COLO668 (cell line): ENCODE measurements around the gene TBK1.
"Not testable (repeated sequence)": the region's sequence is repeated elsewhere in the genome, so short reads cannot be mapped to it uniquely, and the experiment has no call there.

Source experiments
- DNase-seq: peaks from one replicate; lab custom pipeline; 2025; ENCODE audit not compliant: unreplicated experiment; lab: John Stamatoyannopoulos, UW

TBK1 gene

DNA sequence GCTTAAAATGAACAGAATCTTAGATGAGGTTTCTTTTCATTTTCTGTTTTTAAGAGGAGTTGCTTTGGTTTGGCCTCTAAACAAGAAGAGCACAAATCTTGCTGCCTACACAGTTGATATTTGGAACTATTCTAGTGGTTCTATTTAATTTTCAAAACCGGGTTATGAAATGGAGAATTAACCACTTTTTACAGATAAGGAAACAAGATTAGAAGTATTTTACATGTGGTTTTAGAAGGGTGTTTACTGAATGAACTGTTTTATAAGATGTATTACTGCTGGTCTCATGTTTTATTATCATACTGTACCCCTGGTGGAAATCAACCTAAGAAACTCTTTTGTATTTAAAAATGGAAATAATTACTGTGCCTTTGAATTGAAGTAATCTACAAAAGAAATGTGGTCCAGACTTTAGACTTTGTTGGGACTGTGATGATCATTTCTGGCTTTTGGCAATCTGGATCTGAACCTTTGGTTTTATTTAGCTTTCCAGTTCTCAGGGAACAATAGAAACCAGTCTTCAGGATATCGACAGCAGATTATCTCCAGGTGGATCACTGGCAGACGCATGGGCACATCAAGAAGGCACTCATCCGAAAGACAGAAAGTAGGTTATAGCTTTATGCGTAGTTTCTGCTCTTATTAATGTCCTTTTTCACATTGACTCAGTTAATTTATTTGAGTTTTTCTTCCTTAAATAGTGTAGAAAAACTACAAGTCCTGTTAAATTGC is 43.2 kb downstream of the TBK1 start:
- DNase-seq, result no peak

DNA sequence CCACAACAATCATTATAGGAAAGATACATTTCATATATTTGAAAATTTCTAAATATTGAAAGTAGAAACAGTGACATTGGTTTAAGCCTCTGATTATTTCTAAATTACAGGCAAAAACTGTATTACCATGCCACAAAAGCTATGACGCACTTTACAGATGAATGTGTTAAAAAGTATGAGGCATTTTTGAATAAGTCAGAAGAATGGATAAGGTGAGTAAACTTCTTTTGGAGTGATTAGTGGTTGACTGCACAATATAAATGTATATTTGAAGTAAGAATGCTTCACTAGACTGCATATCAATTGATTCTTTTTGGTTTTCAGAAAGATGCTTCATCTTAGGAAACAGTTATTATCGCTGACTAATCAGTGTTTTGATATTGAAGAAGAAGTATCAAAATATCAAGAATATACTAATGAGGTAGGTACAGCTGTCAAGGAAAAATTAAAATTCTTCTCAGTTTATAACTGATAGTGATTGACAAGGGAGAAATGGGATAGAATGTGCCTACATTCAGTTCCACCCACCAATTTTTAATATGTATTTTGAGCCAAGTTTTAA is 45.0 kb downstream of the TBK1 start:
- no peak for DNase-seq

DNA sequence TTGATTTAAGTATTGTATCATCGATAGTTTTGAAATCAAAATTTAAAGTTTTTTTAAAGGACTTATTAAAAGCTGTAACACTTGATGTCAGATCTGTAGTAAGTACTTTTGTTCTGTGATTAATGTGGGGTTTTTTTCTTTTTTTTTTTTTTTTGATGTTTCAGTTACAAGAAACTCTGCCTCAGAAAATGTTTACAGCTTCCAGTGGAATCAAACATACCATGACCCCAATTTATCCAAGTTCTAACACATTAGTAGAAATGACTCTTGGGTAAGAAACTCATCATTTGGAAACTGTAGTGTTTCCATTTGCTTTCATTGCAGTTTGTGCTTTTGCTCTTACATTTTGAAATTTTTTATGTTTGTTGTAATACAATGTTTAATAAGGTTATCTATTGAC is 45.6 kb downstream of the TBK1 start:
- no peak for DNase-seq

DNA sequence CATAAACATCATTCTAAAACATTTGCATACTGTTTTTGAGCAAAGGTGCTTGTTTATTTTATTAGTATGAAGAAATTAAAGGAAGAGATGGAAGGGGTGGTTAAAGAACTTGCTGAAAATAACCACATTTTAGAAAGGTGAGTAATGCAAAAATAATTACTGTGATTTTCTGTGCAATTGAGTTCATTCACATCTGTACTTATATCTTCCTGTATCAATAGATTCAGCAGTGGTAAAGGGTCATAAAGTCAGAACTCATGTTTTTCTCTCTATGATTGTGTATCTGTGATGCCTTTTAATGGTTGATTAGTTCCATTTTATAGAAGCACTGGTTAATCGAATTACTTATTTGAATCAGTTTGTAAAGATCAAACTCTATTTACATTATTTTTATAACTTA is 46.0 kb downstream of the TBK1 start:
- no peak for DNase-seq

DNA sequence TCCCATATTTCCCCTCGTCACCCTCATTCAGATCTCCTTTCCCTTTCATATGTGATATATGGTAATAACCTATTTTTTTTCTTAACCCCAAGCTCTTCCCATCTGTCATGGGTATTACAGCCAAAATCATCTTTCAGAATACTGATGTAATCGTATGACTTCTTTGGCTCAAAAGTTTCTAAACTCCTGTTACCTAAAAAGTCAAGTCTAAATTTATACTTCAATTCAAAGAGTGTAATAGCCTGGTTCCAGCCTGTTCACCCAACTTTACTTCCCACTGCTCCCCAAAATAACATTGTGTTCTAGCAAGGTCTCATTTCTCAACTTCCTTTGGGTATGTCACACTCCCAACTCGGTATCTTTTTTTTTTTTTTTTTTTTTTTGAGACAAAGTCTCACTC is 48.5 kb downstream of the TBK1 start:
- no peak for DNase-seq

DNA sequence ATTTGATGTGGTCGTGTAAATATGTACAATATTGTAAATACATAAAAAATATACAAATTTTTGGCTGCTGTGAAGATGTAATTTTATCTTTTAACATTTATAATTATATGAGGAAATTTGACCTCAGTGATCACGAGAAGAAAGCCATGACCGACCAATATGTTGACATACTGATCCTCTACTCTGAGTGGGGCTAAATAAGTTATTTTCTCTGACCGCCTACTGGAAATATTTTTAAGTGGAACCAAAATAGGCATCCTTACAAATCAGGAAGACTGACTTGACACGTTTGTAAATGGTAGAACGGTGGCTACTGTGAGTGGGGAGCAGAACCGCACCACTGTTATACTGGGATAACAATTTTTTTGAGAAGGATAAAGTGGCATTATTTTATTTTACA is 49.6 kb downstream of the TBK1 start:
- DNase-seq, result no peak

DNA sequence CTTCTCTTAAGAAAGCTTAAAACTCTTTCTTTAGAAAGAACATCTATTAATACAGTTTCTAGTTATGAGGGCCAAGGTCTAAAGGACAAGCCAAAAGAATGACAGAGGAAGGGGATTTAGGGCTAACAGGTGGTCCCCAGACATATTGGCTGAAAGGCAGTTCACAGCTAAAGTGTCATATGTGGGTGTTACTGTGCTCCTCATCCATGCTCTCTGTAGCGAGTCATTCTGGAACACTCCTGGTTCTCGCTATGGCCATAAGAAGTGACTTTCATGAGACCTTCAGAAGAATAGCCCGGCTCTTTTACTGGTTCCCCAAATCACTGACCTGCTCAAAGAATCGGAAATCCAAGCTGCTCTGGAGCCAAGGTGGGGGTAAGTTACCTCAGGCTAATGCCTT is 55.0 kb downstream of the TBK1 start:
- no peak for DNase-seq

DNA sequence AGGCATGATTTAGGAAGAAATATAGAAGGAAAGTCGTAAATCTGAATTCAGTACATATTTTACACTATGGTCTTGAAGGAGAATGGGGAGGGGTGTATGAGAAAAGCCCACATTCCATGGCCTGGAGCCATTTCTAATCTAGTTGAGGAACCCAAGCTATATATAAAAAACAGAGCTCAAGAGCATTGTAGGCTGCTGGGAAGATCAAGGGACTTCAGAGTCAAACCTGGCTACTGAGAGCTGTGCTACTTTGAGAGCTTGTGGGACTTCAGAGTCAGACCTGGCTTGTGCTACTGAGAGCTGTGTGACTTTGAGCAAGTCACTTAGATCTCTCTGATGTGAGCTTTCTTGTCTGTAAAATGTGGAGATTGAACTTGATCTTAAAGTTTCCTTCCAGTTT is 58.7 kb downstream of the TBK1 start:
- DNase-seq, result no peak

DNA sequence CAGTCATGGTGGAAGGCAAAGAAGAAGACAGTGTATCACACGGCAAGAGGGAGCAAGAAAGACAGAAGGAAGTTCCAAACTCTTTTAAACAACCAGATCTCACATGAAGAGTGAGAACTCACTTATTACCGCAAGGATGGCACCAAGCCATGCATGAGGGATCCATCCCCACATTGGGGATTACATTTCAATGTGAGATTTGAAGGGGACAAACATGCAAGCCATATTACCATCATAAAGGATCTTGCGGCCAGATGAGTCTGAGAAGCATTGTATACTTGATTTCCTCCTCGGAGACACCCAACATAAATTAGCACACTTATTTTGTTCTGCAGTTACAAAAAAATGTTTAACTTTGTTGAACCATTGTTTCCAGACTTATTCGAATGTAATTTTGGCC is 66.5 kb downstream of the TBK1 start:
- DNase-seq, result no peak

DNA sequence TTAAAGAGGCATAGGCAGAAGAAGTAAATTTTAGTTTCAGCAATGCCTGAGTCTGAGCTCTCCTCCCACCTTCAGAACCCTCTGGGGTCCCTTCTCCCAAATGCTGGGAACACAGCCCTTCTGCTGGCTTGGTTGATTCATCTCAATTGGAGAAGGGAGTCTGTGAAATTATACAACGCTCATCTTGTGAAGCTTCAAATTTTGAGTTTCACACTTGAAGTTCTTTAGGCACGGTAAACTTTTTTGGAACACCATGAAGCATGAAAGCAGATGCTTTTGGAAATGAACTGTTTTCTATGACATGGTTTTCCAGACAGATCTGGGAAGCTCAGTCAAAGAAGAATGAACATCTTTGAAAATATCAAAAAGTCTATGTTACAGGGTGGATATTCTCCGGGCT is 69.9 kb downstream of the TBK1 start:
- no peak for DNase-seq

DNA sequence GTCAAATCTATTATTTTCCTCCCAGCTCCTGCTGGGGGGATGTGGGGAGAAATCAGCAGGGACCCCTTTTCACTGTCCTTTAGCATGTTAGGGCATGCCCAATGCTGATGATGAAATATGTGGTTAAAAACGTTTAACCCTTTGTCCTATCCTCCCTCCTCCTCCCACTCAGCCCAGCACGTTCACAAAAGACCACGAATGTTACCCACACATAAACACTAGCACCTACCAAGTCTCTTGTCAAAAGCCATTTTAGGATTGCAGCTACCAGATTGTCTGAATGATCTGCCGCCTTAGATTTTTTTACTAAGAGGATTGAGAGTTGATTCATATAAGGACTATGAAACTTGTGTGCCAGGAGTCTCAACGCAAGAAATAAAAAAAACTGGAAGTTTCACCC is 70.4 kb downstream of the TBK1 start:
- DNase-seq, result no peak

DNA sequence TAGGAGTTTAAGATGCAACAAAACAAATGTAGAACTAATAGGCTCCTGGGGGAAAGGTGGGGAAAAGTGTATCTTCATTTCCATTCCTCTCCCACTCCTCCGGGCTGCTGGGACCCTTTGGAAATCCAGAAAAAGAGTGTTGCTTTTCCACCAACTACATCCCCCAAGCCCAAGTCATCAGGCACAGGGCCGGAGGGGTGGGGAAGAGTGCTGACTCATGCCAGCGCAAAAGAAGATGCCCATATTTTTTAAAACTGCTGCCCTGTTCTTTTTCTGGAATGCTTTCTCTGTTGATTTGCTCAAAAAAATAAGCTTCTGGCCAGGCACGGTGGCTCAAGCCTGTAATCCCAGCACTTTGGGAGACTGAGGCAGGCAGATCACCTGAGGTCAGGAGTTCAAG is 70.9 kb downstream of the TBK1 start:
- DNase-seq, result no peak

DNA sequence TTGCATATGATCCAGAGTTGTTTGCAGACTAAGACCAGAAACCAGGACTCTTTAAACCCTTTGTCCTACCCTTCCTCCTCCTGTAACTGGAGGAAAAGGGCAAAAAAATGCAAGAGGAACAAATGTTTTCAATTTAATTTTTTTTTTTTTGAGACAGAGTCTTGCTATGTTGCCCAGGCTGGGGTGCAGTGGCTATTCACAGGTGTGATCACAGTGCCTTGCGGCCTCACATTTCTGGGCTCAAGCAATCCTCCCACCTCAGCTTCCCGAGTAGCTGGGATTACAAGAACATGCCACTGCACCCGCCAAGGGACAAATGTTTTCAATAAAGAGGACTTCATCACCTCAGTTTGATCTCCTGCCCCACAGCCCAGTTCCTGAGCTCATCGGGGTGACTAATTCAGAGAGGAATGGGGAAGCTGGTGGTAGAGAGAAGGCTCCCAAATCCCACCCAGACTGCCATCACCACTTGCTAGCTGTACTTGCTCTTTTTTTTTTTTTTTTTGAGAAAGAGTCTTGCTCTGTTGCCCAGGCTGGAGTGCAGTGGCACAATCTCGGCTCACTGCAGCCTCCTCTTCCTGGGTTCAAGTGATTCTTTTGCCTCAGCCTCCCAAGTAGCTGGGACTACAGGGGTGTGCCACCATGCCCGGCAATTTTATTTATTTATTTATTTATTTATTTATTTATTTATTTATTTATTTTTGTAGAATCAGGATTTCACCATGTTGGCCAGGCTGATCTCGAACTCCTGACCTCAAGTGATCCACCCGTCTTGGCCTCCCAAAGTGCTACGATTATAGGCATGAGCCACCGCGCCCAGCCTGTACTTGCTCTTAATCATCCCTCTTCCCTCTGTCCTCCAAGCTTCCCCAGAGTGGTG is 71.9 kb downstream of the TBK1 start:
- not testable (repeated sequence) for DNase-seq

DNA sequence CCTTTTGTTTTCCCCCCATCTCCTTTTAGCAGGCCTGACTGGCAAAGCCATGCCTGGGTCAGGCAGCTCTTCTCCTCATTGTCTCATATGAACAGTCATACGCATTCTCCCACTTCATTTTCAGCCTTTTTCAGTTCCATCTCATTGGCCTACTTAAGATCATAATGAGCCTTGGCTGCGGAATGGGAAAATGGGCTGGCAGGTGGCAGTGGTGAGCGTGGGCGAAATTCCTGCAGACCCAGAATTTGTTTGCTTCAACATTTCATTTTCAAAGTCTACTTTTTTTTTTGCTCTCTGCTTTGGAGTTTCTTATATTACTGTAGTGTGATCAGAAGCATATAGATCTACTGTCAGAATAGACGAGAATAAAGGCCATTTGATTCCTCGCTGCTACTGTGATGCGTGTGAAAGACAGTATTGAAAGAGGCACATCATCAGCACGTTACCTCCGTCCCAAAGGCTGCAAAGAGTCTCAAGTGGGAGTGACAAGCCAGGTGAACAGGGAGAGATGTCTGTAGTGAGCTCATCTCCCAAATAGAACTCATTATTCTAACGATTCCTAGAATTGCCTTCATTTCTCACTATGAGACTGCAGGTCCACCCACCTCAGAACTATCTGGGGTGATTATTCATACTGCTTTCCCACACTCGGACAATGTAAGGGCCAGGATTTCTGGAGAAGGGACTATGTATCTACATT is 73.7 kb downstream of the TBK1 start:
- no peak for DNase-seq

DNA sequence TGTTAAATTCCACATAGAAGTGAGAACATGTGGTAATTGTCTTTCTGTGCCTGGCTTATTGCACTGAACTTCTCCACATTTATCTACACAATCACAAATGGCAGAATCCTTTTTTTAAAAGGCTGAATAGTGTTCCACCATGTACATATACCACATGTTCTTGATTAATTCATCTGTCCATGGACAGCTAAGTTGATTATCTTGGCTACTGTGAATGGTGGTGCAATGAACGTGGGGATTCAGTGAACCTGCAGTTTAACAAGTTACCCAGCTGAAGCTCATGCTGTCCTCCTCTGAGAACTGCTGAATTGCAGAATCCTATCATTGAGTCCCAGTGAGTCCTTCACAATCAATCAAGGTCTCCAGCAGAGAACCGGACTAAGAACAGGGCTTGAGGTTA is 74.9 kb downstream of the TBK1 start:
- DNase-seq, result no peak

DNA sequence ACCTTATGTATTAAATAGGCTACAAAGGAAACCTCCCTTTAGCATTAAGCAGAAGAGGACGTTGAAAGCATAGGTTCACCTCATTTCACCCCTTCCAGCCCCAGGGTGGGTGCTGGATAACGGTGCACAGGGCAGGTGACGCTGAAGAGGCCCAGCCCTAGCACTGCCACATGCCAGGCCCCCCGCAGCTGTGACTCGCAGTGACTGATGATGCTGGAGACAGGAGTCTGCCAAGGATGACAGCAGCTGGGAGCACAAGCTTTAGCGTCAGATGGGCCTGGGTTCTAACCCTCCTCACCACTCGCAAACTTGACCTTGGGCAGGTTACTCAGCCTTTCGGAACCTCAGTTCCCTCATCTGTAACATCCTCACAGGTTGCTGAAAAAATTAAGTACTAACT is 76.7 kb downstream of the TBK1 start:
- DNase-seq, result no peak

DNA sequence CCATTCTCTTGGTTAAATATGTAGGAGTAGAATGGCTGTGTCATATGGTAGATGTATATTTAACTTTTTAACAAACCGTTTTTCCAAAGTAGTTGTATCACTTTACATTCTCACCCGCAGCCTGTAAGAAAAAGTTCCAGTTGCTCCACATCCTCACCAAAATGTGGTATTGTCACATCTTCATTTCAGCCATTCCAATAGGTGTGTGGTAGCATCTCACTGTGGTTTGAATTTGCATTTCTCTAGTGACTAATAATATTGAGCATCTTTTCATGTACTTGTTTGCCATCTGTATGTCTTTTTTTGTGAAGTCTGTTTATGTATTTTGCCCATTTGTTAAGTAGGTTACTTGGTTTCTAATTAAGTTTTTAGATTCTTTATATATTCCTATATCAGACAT is 78.6 kb downstream of the TBK1 start:
- no peak for DNase-seq

DNA sequence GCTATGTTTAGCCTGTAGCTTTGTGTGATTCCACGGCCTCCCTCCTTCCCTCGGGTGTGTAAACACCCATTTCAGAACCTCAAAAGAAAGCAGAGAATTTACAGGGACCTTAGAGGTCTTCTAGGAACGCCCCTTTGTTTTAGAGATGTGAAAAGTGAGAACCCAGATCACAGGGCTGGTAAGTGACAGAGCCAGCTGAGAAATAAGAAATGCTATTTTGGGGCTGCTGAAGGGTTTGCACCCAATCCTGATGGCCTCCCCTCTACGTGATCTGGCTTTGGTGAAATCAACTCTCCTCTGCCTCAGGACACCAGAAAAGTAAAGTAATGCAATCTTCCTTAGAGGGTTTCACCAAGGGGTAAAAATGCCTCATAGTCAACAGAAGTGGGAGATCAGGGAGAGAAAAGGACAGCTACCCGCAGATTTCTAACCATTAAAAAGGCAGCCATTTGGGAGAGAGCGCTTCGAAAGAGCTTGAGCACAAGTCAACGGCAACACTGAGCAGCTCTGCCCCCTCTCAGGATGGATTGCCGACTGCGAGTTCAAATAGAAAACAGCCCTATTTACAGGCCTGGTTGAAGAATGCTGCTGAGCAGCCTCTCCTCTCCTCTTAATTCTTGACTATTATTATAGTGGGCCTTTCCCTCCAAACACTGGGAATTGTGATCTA is 79.9 kb downstream of the TBK1 start:
- DNase-seq, result no peak

DNA sequence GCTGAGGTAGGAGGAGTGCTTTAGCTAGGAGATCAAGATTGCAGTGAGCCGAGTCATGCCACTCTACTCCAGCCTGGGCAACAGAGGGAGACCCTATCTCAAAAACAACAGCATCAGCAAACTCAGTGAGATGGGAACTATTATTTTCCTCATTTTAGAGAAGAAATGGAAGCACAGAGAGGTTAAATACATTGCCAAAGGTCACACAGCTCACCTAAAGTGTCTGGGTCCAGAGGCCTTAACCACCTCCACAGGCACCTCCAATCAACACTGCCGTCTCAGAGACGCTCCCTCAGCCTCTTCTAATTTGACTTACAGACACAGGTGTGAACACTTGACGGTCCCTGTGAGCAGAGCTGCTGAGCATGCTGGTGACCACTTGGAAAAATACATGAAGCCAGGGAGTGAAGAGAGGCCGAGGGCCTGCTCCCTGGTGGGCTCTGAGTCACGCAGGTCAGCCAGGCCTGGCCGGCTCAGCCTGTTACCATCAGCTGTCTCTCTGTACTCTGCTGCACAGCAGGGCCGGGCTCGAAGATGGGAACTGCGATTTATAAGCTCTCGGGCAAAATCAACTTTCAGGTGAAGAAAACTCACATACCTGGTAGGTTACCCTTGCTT is 80.9 kb downstream of the TBK1 start:
- DNase-seq, result no peak

DNA sequence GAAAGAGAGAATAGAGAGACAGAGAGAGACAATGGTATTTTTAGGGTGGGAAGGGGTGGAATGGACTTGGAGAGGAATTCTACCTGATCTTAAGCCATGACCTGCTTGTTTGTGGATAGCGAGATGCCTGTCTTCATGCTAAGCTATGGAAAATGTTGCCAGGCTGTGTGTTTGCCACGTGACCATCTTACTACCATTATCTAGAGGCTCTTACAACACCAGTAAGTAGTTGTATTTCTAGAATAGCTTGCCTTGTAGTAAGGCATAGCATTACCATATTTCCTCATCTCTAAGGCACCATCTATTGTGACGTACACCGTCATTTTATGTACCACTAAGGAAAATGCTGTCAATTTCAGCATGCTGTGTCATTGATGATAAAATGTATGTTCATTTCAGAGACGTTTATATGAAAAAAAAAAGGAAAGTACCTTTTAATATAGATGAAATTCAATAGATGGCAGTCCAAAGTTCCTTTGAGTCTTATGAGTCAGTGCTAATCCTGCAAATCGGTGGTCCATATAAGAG is 82.8 kb downstream of the TBK1 start:
- DNase-seq, result no peak
